GM19455 (cell line): ENCODE measurements around the gene NSRP1.
"Not testable (repeated sequence)": the region's sequence is repeated elsewhere in the genome, so short reads cannot be mapped to it uniquely, and the experiment has no call there.

Experiments
- ATAC-seq: cut with Tn5 transposase; IDR thresholded peaks from one replicate; pipeline ENCODE4 v1.9.1; 2021; ENCODE audit not compliant: unreplicated experiment

Gene NSRP1

DNA sequence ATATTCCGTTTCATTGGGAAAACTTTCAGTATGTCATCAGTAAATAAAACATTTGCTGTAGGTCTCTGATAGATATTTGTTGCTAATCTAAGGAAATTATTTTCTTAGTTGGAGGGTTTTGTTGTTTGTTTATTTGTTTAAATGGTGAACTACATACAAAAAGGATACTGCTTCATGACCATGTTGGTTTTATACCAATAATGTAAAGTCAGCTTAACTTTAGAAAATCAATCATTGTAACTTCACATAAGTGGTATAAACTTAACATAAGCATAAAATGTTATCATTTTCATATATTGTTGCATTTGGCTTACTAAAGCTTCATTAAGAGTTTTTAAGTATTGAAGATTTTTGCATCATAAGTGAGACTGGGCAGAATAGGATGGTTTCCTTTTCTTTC is 57.9 kb downstream of the NSRP1 start:
- ATAC-seq: no peak

DNA sequence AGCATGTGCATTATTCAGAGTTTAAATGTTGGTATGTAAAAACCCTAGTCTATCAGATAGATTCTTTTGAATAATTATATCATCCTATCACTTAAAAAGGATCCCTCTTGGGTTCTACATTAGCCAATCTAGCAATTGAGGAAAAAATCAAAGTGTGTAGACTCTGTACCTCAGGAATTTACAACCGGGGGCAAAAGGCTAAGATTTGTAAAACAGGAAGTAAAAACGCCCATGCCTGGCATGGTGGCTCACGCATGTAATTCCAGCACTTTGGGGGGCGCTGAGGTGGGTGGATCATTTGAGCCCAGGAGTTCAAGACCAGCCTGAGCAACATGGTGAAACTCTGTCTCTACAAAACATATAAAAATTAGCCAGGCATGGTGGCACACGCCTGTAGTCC is 60.2 kb downstream of the NSRP1 start:
- no peak for ATAC-seq

DNA sequence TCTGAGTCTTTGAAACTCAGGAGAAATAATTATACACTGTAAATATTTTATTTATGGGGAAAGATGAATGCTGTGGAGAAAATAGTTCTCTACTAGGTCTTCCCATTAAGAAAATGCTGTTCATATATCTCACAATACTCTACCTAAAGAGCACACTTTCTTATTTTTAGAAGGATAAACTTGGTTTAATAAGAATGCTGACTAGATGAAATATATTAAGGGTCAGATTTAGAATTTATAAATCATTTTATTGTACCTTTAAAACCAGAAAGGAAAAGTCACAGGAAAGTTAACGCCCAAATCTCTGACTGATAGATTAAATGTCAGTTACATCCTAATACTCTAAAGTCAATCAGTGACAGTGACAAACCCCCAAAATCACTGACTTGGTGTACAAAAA is 70.1 kb downstream of the NSRP1 start:
- ATAC-seq: no peak

DNA sequence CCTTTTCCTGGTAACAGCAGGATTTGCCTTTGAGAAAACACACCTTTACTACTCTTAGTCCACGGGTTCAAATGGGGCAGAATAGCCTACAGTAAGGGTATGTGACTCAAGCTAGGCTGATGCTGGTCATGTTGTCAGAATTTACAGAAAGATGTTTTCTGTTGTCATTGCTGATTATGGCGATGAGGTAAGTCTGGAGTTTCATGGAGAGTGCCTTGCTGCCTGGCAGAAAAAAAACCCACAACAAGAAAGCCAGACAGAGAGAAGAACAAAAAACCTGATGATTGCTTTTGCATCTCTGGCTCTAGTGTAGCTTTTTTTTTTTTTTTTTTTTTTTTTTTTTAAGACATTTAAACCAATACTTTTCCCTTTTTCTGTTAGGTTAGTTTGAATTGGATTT is 71.0 kb downstream of the NSRP1 start:
- no peak for ATAC-seq

DNA sequence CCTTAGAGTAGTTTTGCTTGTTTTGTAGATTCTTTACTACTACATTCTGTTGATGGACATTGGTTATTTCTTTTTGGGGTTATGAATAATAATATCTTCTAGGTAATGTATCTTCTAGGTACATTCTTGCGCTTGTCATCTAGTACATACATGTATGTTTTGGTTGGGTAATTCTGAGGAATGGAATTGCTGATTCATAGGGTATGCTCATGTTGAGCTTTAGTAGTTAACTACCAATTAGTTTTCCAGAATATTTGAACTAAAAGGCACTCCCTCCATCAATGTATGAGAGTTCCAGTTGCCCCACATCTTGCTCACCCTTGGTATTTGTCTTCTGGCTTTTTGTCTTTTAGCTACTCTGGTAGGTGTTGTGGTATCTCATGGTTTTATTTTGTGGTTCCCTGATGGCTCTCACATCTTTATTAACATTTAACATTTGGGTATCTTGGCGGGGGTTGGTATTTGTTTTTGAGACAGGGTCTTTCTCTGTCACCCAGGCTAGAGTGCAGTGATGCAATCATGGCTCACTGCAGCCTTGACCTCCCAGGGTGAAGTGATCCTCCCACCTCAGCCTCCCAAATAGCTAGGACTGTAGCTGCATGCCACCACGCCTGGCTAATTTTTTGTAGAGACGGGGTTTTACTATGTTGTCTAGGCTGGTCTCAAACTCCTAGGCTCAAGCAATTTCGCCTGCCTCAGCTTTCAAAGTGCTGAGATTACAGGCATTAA is 71.8 kb downstream of the NSRP1 start:
- ATAC-seq: no peak

DNA sequence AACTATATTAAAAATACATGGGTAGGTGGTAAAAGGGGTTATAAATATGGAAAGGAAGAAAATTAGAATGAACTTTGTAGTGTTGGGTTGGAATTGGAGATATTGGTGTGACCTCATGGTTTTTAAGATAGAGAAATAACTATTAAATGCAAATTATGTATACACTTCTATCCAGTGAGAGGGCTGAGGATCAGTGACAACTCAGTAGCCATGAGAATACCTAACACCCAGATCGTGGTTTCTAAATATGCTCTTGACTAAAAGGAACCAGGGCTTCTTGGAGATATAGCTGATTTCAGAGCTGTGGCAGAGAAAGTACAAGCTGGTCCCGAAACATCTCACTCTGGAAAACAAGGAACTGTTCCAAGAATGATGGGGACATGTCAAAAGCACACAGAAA is 74.5 kb downstream of the NSRP1 start:
- ATAC-seq: no peak

DNA sequence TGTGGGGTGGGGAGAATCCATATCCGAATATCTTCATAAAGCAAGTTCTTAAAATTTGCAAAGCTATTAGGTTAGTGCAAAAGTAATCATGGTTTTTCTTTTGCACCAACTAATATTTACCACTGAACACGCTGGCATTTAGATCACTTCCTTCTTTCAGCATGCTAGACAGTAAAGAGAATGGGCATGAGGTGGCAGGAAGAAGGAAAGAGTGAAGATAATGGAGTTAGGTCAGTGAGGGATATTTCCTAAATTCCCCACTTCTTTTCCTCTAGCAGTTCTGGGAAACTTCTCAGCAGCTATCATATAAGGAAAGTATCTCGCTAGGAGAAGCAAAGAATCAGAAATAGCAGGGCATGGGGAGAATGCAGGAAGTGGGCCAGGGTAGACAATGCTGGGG is 79.9 kb downstream of the NSRP1 start:
- no peak for ATAC-seq

DNA sequence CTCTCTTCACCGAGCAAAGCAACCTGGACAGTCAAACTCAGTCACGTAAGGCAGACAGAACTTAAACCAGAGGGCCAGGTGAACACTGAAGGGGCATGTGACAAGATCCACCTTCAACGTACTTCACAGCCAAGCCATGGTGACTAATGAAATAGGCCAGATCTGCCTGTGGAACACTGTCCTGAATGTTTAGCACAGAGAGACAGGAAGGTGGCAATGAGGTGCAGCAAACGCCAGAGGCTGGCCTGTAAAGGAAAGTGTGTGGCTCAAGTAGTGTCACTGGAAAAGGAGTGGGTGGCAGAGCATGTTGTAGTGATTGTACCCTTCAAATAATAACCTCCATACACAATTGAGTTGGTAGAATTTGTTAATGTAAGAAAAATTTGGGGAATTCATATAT is 80.8 kb downstream of the NSRP1 start:
- no peak for ATAC-seq

DNA sequence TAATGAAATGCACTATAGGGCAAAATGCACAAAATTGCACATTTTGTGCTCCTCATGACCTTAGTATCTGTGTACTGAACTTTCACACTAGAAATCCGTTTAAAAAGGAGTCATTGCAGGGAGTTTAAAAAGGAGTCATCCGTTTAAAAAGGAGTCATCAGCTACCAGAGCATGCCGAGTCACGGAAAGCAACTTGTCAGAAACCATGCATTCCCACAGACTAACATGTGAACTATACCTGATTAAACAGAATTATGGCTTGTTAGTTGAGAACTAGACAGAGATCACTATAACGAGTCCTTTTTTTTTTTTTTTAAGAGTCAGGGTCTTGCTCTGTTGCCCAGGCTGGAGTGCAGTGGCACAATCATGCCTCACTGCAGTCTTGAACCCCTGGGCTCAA is 83.0 kb downstream of the NSRP1 start:
- ATAC-seq: no peak

DNA sequence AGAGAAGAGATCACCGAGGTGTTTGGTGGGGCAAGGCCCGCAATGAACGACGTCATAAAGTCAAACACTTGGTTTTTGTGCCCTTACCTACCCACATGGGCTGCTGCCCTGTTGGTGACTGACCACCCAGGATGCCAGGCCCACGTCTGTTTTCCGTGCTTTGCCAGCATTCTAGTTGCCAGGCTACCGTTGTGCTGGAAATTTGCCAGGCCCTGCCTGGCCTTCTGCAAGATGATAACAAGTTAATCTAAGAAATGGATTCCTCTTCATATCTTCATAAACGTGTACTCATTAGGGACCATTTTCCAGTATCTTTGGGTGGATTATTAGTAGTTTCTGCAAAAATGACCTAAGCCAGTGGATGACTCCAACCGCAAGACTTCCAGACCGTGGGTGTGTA is 83.5 kb downstream of the NSRP1 start:
- ATAC-seq: no peak

DNA sequence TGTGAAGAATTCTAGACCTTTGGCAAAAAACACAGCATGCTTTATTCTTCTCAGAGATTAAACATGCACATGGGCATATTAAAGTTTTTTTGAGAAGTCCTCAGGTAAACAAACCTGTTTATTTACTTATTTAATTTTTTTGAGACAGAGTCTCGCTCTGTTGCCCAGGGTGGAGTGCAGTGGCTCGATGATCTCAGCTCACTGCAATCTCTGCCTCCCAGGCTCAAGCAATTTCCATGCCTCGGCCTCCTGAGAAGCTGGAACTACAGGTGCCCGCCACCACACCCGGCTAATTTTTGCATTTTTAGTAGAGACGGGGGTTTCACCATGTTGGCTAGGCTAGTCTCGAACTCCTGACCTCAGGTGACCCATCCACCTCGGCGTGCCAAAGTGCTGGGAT is 84.0 kb downstream of the NSRP1 start:
- ATAC-seq: not testable (repeated sequence)

DNA sequence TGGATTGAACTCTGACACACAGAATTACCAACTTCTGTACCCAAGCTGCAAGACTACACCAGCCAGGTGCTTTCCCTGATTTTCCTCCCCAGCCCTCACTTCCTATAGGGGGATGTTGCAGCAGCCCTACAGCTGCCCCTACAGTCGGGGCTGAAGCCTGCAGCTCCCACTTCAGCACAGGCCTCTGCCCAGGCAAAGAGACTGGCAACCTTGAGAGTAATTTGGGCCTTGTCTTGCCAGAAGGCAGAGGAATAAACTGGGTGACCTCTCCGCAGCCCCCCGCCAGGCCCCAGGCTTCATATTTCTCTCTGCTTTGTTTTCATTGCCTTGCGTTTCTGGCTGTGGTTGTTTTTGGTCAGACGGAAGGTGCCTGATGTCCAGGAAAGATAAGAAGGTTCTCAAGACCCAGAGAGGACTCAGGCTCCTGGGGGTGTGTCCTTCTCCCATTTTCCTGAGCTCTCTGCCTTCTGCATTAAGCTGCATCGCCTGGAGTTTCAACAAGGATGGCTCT is 86.9 kb downstream of the NSRP1 start:
- no peak for ATAC-seq

DNA sequence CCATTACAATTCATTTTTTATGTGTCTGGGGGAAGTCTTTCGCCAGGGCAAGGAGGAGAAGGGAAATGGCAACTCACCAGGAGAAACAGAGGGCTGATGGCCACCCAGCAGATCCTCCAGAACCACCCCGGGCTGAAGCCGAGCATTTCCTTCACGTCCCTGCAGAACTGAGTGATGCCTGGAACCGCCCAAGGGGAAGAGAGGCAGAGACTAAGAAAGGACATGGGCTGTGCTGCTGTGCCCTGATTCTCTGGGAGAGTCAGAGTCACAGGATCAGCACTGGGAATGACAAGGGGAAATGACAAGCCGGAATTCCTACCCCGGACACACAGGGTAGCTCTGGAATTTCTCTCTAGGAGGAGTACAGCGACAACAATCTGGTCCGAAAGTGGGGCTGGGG is 91.0 kb downstream of the NSRP1 start:
- no peak for ATAC-seq

DNA sequence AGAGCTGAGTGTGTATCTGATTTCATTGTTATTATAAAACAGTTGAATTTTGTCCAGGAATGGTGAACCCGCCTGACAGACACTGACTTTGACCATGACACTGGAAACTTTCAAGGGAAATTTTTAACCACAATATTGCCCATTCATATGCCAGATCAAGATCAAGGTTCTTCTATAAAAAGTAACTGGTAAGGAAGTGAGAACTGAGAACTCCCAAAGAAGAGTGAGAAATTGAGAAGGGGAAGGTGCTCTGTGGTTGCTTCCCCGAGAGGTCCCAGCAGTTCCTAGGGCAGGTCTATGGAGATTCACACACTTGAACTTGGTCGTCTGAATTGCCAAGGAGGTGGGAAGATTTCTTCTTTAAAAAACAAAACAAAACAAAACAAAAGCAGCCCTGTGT is 91.6 kb downstream of the NSRP1 start:
- no peak for ATAC-seq

DNA sequence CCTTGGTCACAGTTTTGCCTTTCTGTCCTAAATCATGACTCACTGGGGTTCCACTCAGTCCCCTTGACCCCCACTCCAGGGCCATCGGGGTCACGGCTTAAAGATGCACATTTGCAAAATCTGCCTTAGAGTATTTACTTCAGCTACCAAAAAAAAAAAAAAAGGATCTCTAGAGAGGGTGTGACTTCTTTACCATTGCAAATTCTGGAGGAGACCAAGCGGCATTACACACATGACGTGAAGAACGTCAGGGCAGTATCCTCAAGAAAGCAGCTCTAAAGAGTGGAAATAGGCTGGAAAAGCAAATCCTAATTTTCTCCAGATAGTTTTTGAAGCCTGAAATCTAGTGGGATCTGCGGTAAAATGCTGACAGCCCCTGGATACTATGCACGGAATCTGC is 93.3 kb downstream of the NSRP1 start:
- ATAC-seq: no peak

DNA sequence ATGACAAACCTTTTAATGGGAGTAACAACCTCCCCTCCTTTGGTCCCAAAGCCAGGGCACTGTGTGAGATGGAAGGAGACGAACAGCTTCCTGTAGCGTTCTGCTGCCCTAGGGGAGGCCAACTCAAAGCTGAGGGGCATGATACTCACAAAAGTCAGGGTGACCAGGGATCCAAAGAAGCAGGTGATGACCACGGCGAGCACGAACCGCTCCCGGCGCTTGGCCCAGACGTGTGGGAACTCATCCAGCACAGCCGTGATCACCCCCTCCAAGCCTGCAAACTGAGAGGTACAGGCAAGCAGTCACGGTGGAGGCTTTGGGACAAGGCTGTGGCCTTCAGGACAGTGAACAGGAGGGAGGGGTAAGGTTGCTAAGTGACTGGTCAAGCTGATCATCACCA is 93.8 kb downstream of the NSRP1 start:
- no peak for ATAC-seq

DNA sequence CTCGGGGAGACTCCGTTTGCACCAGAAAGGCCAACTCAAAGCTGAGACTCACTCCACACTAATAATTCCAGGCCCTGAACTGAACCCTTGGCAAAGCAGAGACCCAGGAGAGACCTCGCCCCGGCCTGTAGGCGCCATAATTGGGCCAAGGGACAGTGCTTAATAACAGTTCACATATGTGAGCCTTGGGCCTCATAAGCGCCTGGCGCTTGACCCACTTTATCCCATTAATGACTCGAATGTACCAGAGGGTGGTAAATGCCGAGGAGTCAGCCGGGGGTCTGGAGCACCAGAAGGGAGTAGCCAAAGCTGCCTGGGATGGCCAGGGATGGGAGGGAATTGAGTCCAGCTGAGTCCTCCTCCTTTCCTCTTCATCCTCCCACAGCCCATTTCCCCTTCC is 94.3 kb downstream of the NSRP1 start:
- no peak for ATAC-seq

DNA sequence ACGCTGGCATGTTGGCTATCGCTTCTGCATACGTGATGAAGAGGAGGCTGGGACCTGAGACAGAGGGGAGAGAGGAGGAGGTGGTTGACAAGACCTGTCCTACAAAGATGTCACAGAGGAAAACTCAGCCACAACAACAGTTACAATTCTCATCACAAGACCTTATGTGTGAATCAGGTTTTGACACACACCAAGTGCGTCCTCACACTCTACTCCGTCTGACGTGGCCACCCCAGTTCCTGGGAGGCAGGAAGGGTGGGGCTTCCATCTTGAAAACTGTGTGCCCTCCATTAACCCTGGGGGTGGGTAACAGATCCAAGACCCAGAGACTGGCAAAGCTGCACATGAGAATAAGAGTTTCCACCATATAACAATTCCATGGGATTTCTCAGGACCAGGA is 94.8 kb downstream of the NSRP1 start:
- ATAC-seq: no peak

DNA sequence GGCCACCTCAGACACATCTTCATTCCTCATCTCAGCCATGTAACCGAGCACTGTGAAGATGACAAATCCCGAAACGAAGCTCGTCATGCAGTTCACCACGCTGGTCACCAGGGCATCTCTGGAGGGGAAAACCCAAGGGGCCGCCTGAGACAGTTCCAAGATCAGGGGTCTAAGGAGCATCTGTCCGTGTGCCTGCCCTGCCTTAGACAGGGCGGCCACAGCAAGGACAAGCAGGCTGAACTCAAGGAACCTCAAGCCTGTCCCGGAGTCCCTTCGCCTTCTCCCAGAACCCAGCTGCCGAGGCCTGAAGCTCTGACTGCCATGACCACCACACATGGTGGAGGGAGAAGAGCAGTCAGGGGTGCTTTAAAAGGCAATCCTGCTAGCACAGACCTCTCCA is 96.1 kb downstream of the NSRP1 start:
- ATAC-seq: no peak

DNA sequence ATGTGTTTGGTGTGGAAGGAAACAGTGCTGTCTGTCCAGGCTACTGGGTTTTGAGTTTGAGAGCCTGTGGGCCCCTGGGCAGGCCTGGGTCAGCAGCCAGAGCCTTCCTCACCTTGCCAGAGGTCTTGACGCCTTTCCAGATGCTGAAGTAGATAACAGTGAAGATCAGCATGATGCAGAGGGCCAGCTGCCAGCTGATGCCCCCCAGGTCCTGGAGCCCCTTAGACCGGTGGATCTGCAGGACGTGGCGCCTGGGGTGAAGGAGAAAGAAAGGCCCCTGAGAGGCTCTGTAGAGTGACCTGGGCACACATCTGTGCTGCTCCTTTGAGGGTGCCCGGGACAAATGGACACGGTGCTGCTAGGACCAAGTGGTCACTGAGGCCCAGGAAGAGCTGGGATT is 100.4 kb downstream of the NSRP1 start:
- ATAC-seq: no peak

DNA sequence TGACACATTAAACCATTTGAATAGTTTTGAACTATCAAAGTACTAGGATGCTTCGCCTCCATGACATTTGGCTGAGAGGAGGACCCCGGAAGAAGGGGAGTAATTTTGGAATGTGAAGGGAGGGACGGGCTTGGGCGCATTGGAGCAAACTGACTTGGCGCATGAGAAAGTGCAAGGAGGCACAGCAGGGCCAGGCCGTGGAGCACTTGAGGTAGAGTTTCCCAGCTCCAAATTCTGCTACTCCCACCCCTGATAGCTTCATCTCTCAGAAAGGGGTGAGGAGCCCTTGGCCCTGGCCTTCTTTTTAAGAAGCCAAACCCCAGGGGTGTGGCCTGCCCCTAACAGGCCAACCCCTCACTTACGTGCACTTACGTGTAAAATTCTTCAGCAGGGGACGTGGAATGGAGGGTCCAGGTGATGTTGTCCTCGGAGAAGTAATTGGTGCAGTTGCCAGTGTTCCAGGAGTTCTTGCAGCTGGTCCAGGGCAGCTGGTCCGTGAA is 101.2 kb downstream of the NSRP1 start:
- no peak for ATAC-seq

DNA sequence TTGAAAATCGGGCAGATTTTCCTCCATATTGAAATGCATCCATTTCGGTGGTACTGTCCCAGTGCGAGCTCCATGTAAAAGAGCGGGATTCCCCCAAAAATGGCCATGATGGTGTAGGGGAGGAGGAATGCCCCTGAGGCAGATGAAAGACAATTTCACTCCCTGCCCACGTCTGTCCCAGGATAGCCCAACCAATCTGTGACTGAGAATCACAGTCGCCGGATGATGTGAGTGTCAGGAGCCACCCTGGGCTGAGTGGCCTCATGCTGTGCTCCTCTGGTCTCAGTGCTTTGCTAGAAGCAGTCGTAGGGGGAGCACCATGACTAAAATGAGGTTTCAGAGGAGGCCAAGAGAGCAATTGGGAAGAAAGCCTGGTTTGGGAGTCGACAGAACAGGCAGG is 102.2 kb downstream of the NSRP1 start:
- ATAC-seq: no peak

DNA sequence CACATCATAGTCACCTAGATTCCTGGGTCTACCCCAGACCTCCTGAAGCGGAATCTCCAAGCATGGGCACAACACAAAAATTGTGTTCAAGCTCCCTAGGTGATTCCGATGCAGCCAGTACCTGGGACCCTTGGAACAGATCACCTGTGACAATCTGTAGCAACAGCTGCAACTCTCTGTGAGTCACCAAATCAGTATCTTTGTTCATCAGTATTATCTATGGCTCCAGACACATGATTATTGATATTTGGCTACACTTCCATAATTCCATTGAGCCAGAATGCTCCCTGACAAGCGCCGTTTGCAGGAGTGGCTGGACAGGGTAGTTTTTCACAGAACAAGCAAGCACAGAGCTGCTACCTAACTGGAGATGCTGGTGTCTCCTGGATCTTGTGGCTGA is 102.7 kb downstream of the NSRP1 start:
- no peak for ATAC-seq
